Measurements from ENCODE around the gene FAM114A1.
"Not testable (repeated sequence)": the region's sequence is repeated elsewhere in the genome, so short reads cannot be mapped to it uniquely, and the experiment has no call there.

Gene FAM114A1

GRCh38 chr4:38941906-38942305 is 74.3 kb downstream of the FAM114A1 start:
- H3K27me3 Mint-ChIP-seq, DNase-seq, H3K9me3 Mint-ChIP-seq, H3K27ac Mint-ChIP-seq, H3K4me1 Mint-ChIP-seq, H3K36me3 Mint-ChIP-seq, H3K4me3 Mint-ChIP-seq: not testable (repeated sequence)
- CTCF ChIA-PET, result interaction anchor here (1.3 kb wide), 1 partner anchor 39 kb away, joined by 5 read pairs; no protein-coding TSS in a partner anchor

DNA sequence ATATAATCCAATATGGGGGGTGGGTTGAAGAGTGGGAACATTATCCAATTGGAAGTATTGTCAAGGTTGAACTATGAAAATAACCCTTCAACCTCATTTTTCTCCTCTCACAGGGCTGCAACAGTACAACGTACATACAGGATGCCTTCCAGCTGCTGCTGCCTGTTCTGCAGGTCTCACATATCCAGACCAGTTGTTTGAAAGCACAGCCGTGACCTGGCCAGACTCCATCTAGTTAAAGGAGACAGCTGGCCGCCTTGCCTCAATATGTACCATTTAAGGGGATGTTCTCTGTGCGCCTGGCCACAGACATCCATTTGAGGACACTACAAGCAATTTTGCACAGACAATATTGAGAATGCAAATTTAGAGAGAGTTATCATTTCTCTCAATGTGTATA is 75.7 kb downstream of the FAM114A1 start:
- DNase-seq, result no peak
- Mint-ChIP-seq H3K27me3 (no peaks in the 10 kb centered on the region), H3K9me3 (no peaks in the 10 kb centered on the region), H3K4me1 (peaks cover 10% of the 10 kb centered on the region), H3K27ac (no peak overlapping the region), H3K36me3 (peaks cover 1% of the 10 kb centered on the region), H3K4me3 (no peak overlapping the region)
- CTCF ChIA-PET, result no interaction called here

DNA sequence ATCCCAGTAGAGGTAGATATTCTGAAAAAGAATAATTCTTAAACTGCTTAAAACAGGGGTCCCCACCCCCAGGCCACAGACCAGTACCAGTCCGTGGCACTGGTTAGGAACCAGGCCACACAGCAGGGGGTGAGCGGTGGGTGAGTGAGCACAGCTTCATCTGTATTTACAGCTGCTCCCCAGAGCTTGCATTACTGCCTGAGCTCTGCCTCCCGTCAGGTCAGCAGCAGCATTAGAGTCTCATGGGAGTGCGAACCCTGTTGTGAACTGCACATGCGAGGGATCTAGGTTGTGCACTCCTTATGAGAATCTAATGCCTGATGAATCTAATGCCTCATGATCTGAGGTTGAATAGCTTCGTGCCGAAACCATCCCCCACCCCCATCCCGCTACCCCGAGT is 76.8 kb downstream of the FAM114A1 start:
- Mint-ChIP-seq H3K36me3 (no peaks in the 10 kb centered on the region), H3K27ac (no peak overlapping the region)
- CTCF ChIA-PET, result interaction anchor here (1.1 kb wide), 1 partner anchor 10 kb away, joined by 3 read pairs; no protein-coding TSS in a partner anchor

DNA sequence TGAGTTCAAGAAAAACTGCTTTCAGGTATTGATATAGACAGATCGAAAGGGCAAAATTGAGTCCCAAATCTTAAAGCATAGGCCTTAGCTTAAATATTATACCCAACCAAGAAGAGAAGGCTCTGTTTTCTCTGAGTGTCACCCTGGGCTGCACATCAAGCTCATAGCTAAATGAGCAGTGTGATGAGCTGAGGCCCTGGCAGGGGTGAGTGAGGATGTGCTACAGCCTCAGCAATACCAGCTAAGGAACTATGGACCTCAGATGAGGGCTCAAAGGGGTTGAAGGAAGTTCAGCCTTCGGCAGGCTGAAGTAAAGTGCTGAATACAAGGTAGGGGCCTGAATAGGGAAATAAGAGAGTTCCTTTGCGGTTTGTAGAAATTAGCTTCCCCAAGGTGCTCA is 79.3 kb downstream of the FAM114A1 start:
- DNase-seq, result no peak
- Mint-ChIP-seq H3K9me3 (no peaks in the 10 kb centered on the region), H3K4me3 (no peak overlapping the region), H3K27ac (no peak overlapping the region), H3K36me3 (no peaks in the 10 kb centered on the region), H3K4me1 (peaks cover 31% of the 10 kb centered on the region), H3K27me3 (no peaks in the 10 kb centered on the region)
- CTCF ChIA-PET, result interaction anchor here (0.6 to 1.7 kb wide), 3 partner anchors 44 to 188 kb away, joined by 3 to 5 read pairs (median 3); no protein-coding TSS in a partner anchor

More for the DNA sequence above, 76.8 kb downstream of the FAM114A1 start:
- Mint-ChIP-seq H3K4me3 (no peak overlapping the region), H3K9me3 (no peaks in the 10 kb centered on the region), H3K4me1 (peaks cover 18% of the 10 kb centered on the region), H3K27me3 (no peaks in the 10 kb centered on the region)
- no peak for DNase-seq

GRCh38 chr4:38948551-38948950 is 80.9 kb downstream of the FAM114A1 start:
- H3K27me3 Mint-ChIP-seq, result peaks cover under 1% of the 10 kb centered on the region
- H3K9me3 Mint-ChIP-seq, result no peaks in the 10 kb centered on the region
- H3K4me1 Mint-ChIP-seq, result peaks cover 31% of the 10 kb centered on the region

DNA sequence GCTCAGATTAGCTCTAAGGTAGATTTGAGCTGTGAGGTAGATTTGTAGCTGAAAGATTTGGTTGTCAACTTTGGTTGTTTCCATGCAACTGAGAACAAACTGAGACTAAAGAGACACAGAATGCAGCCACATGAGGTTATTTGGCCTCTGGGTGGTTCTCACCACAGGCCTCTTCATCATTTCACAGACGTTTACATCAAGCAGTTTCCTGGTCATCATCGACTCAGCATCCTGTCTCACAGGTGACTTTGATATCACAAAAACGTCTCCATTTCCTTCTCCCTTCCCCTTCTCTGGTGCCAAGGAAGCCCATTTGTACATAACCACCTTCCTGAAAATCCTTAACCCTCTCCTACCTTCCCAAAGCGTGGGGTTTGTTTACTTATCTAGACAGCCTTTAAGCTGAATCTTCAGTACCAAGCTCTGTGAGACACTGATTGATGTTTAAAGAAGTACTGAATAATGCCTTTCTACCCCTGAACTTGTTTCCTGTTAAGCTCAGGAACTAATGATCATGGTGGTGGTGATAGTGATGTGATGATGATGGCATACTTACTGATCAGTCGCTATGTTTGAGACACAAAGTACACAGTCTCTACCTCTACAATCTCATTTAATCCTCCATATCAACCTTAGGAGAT is 81.9 kb downstream of the FAM114A1 start:
- H3K36me3 Mint-ChIP-seq, result no peaks in the 10 kb centered on the region
- DNase-seq, result peak; percentile 69
- peaks cover 5% of the 10 kb centered on the region for H3K27me3 Mint-ChIP-seq
- H3K27ac Mint-ChIP-seq, result peak overlapping the region; percentile 77
- H3K9me3 Mint-ChIP-seq, result no peaks in the 10 kb centered on the region
- H3K4me1 Mint-ChIP-seq, result peaks cover 31% of the 10 kb centered on the region
- CTCF ChIA-PET, result interaction anchor here (0.6 to 2.3 kb wide), 12 partner anchors 9 to 186 kb away, joined by 3 to 6 read pairs (median 3); partner anchors contain the start of gene TLR10
- H3K4me3 Mint-ChIP-seq, result no peak overlapping the region

More at GRCh38 chr4:38948551-38948950, 80.9 kb downstream of the FAM114A1 start:
- no peaks in the 10 kb centered on the region for H3K36me3 Mint-ChIP-seq
- H3K4me3 Mint-ChIP-seq, result no peak overlapping the region
- no peak for DNase-seq
- CTCF ChIA-PET, result interaction anchor here (1.0 to 2.3 kb wide), 8 partner anchors 9 to 88 kb away, joined by 3 to 6 read pairs (median 4); no protein-coding TSS in a partner anchor
- no peak overlapping the region for H3K27ac Mint-ChIP-seq

- DNase-seq, result no peak
- CTCF ChIA-PET, result interaction anchor here (1.2 to 2.3 kb wide), 7 partner anchors 8 to 185 kb away, joined by 3 to 6 read pairs (median 4); no protein-coding TSS in a partner anchor
- peaks cover 5% of the 10 kb centered on the region for H3K27me3 Mint-ChIP-seq
- no peaks in the 10 kb centered on the region for H3K36me3 Mint-ChIP-seq
- no peak overlapping the region for H3K4me3 Mint-ChIP-seq
- H3K4me1 Mint-ChIP-seq, result peaks cover 31% of the 10 kb centered on the region
- no peak overlapping the region for H3K27ac Mint-ChIP-seq
- no peaks in the 10 kb centered on the region for H3K9me3 Mint-ChIP-seq
These were observed 82.6 kb downstream of the FAM114A1 start for GRCh38 chr4:38950159-38950558.

DNA sequence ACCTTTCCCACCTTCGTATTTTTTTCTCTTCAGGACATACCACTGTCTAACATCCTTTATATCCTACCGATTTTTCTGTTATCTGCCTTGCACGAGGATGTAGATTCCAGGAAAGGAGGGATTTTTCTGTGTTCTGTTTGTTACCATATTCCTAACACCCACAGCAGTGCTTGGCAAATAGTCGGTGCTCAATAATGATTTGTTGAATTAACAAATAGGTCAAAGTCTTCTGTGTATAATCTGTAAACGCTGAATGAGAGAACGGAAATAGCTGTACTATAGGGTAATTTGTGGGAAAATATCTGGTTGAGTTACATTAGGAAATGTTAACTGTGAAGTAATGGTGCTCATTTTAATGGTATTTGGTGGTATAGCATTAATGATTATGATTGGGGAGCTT is 83.1 kb downstream of the FAM114A1 start:
- Mint-ChIP-seq H3K4me1 (peaks cover 31% of the 10 kb centered on the region), H3K27me3 (peaks cover 5% of the 10 kb centered on the region), H3K9me3 (no peaks in the 10 kb centered on the region), H3K36me3 (no peaks in the 10 kb centered on the region), H3K27ac (no peak overlapping the region), H3K4me3 (no peak overlapping the region)
- CTCF ChIA-PET, result interaction anchor here (0.7 to 1.7 kb wide), 3 partner anchors 43 to 192 kb away, joined by 3 to 4 read pairs (median 3); no protein-coding TSS in a partner anchor
- no peak for DNase-seq

DNA sequence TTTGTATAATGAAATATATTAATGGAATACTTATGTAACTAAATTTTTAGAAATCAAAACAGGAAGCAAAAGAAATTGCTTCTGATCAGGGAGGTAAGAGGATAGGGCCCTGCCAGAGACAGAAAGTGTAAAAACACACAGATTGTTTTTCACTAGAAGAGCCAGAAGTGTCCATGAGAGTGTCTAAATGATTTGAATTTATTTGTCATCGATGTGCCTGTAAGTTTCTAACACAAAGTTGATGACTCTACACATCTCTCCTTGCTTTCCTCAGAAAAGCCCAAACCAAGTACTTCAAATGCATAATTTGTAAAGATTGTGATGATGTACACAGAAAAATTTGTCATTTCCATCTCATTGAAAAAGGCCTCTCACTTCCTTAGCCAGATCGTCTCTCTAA is 84.0 kb downstream of the FAM114A1 start:
- Mint-ChIP-seq H3K4me1 (peaks cover 33% of the 10 kb centered on the region), H3K27me3 (peaks cover 5% of the 10 kb centered on the region), H3K36me3 (no peaks in the 10 kb centered on the region), H3K27ac (no peak overlapping the region), H3K9me3 (no peaks in the 10 kb centered on the region), H3K4me3 (no peak overlapping the region)
- no peak for DNase-seq
- CTCF ChIA-PET, result interaction anchor here (0.9 to 1.7 kb wide), 2 partner anchors 49 to 193 kb away, joined by 4 read pairs; no protein-coding TSS in a partner anchor

DNA sequence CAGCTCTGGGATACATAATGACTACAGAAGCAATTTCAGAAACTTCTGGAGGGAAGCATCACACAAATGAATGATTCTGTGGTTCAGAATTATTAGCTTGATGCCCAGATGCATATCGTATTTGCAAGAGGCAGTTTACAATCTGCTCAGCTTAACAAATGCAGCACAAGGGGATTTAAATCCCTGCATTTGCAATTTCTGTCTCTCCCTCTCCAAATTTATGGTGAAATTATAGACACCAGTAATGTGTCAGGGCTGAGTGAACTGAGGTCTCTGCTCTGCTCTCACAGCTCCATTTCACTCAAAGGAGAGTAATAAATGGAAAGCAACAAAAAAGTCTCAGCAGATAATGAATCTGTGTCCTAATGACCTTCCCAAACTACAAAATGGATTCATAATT is 84.4 kb downstream of the FAM114A1 start:
- H3K27me3 Mint-ChIP-seq, result peaks cover 5% of the 10 kb centered on the region
- peaks cover 35% of the 10 kb centered on the region for H3K4me1 Mint-ChIP-seq
- H3K36me3 Mint-ChIP-seq, result no peaks in the 10 kb centered on the region
- CTCF ChIA-PET, result interaction anchor here (0.9 to 1.7 kb wide), 2 partner anchors 49 to 194 kb away, joined by 4 read pairs; no protein-coding TSS in a partner anchor
- DNase-seq, result no peak
- H3K27ac Mint-ChIP-seq, result no peak overlapping the region
- no peak overlapping the region for H3K4me3 Mint-ChIP-seq
- peaks cover 2% of the 10 kb centered on the region for H3K9me3 Mint-ChIP-seq

DNA sequence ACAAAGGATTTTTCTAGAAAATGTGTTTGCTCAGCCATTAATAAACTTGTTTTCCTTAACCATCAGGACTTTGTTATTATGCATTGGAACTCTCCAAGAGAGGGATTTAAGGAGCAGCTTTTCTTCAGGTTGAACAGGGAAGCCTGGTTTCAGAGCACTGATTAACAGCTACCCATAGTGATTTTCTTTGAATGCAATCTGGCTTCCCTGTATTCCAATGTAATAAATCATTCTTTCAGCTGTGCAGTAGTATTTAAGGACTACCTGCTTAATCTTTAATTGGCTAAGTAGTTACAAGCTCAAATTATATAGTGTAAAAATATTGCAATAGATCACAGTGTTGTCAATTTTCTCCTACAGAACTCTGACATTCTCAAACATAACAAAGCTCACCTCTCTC is 87.1 kb downstream of the FAM114A1 start:
- CTCF ChIA-PET, result interaction anchor here (1.1 kb wide), 1 partner anchor 10 kb away, joined by 3 read pairs; no protein-coding TSS in a partner anchor
- Mint-ChIP-seq H3K4me1 (peaks cover 34% of the 10 kb centered on the region), H3K27me3 (peaks cover 5% of the 10 kb centered on the region), H3K4me3 (no peak overlapping the region), H3K27ac (no peak overlapping the region), H3K9me3 (peaks cover 4% of the 10 kb centered on the region), H3K36me3 (no peaks in the 10 kb centered on the region)
- no peak for DNase-seq

DNA sequence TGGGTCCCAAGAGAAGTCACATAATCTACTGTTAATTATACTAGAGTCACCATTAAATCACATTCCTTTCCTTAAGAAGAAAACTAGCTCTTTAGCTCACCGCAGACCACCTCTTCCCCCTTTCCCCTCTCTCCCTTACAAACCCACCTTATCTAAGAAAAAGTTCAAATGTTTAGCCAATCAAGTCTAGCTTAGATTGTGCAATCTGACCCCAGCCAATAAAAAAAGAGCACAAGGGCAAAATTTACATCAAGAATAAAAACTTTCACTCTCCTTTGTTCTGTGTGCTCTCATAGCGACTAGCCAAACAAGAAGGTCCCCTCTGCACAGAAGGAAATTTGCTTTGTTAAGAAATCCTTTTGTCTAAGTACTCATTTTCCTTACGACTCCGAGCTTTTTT is 88.4 kb downstream of the FAM114A1 start:
- no peak overlapping the region for H3K4me3 Mint-ChIP-seq
- no peak for DNase-seq
- H3K27ac Mint-ChIP-seq, result no peak overlapping the region
- H3K4me1 Mint-ChIP-seq, result peaks cover 24% of the 10 kb centered on the region
- H3K36me3 Mint-ChIP-seq, result no peaks in the 10 kb centered on the region
- CTCF ChIA-PET, result no interaction called here
- peaks cover 5% of the 10 kb centered on the region for H3K27me3 Mint-ChIP-seq
- H3K9me3 Mint-ChIP-seq, result peaks cover 5% of the 10 kb centered on the region

GRCh38 chr4:38957261-38957815 is 89.7 kb downstream of the FAM114A1 start:
- DNase-seq, result no peak
- peaks cover 10% of the 10 kb centered on the region for H3K36me3 Mint-ChIP-seq
- H3K4me1 Mint-ChIP-seq, result peaks cover 20% of the 10 kb centered on the region
- H3K27ac Mint-ChIP-seq, result no peak overlapping the region
- H3K27me3 Mint-ChIP-seq, result peaks cover 5% of the 10 kb centered on the region
- no peak overlapping the region for H3K4me3 Mint-ChIP-seq
- H3K9me3 Mint-ChIP-seq, result peaks cover 15% of the 10 kb centered on the region
- CTCF ChIA-PET, result interaction anchor here (1.1 kb wide), 1 partner anchor 28 kb away, joined by 3 read pairs; no protein-coding TSS in a partner anchor

GRCh38 chr4:38957893-38958292 is 90.3 kb downstream of the FAM114A1 start:
- peaks cover 5% of the 10 kb centered on the region for H3K27me3 Mint-ChIP-seq
- H3K9me3 Mint-ChIP-seq, result peaks cover 15% of the 10 kb centered on the region
- H3K36me3 Mint-ChIP-seq, result peaks cover 12% of the 10 kb centered on the region
- CTCF ChIA-PET, result interaction anchor here (1.1 to 1.5 kb wide), 4 partner anchors 9 to 58 kb away, joined by 3 to 6 read pairs (median 4); no protein-coding TSS in a partner anchor
- H3K4me3 Mint-ChIP-seq, result no peak overlapping the region
- no peak for DNase-seq
- no peak overlapping the region for H3K27ac Mint-ChIP-seq
- peaks cover 20% of the 10 kb centered on the region for H3K4me1 Mint-ChIP-seq

All from activated naive CD4-positive, alpha-beta T cell treated with anti-CD3 and anti-CD28 coated beads, Interleukin-2, amount 10 ng/mL, durations not matched to agents 7 days and 5 days (primary cell).